ENCODE data around the gene JAZF1.

Gene JAZF1

GRCh38 chr7:27962273-27962672, 218.3 kb downstream of the JAZF1 start:
- Histone ChIP-seq H3K36me3 (replicated peaks; ENCODE audit: insufficient read depth, low read length) (no peaks in the 10 kb centered on the region), H2AFZ (ENCODE audit: low read length) (no peak overlapping the region), H3K27me3 (replicated peaks; ENCODE audit: insufficient read depth, low read length) (no peaks in the 10 kb centered on the region), H3K9ac (ENCODE audit: low read length) (no peak overlapping the region), H4K20me1 (ENCODE audit: insufficient read depth, low read length) (no peaks in the 10 kb centered on the region), H3F3A (ENCODE audit: insufficient read depth, low read length) (no peaks in the 10 kb centered on the region; the same call in 1 of the 2 replicates), H3K9me2 (replicated peaks; ENCODE audit: insufficient read depth, low read length) (no peaks in the 10 kb centered on the region), H3K79me2 (ENCODE audit: low read length) (no peaks in the 10 kb centered on the region), H3K27ac (ENCODE audit: low read length) (no peak overlapping the region), H3K4me1 (ENCODE audit: low read length) (peaks cover 29% of the 10 kb centered on the region; the same call in 1 of the 2 replicates), H3K4me3 (ENCODE audit: low read length) (no peak overlapping the region), H3K9me3 (replicated peaks; ENCODE audit: insufficient read depth, low read length) (no peaks in the 10 kb centered on the region), H3K4me2 (ENCODE audit: low read depth, low read length) (no peak overlapping the region)
- no peak for DNase-seq
- TF ChIP-seq EZH2 (optimal IDR thresholded peaks at IDR 0.05; ENCODE audit: low read depth, low read length) (no peak), EZH2phosphoT487 (IDR thresholded peaks at IDR 0.05; ENCODE audit: low read length) (no peak), CTCF (IDR thresholded peaks at IDR 0.05; ENCODE audit: low read length) (no peak)

DNA sequence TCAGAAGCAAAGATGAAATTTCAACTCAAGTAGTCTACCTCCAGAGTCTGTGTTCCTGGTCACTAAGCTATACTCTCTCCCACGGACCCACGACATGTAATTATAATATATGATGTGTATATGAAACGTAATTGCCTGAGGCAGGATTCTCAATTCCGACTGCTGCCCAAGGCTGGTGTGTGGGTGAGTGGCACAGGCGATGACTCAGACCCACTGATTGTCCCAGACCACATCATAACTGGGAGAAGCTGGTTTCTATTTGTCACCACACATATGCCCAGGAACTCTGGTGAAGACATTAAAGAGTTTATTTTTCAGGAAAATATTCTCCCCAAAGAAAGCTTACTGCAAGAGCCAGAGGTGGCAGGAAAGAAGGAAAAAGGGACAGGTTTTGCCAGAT, 219.3 kb downstream of the JAZF1 start:
- H3K4me2 ChIP-seq (ENCODE audit: low read depth, low read length) = no peak overlapping the region
- H3K9ac ChIP-seq (ENCODE audit: low read length) = no peak overlapping the region
- H3K4me1 ChIP-seq (ENCODE audit: low read length) = peaks cover 22% of the 10 kb centered on the region; the same call in 1 of the 2 replicates
- H3F3A ChIP-seq (ENCODE audit: insufficient read depth, low read length) = no peaks in the 10 kb centered on the region; the same call in 1 of the 2 replicates
- H3K79me2 ChIP-seq (ENCODE audit: low read length) = no peaks in the 10 kb centered on the region
- TF ChIP-seq CTCF (IDR thresholded peaks at IDR 0.05; ENCODE audit: low read length) = no peak
- TF ChIP-seq EZH2 (optimal IDR thresholded peaks at IDR 0.05; ENCODE audit: low read depth, low read length) = no peak
- no peak for TF ChIP-seq EZH2phosphoT487 (IDR thresholded peaks at IDR 0.05; ENCODE audit: low read length)
- H2AFZ ChIP-seq (ENCODE audit: low read length) = no peak overlapping the region
- H3K9me2 ChIP-seq (replicated peaks; ENCODE audit: insufficient read depth, low read length) = no peaks in the 10 kb centered on the region
- H3K36me3 ChIP-seq (replicated peaks; ENCODE audit: insufficient read depth, low read length) = no peaks in the 10 kb centered on the region
- H3K27me3 ChIP-seq (replicated peaks; ENCODE audit: insufficient read depth, low read length) = no peaks in the 10 kb centered on the region
- no peaks in the 10 kb centered on the region for H4K20me1 ChIP-seq (ENCODE audit: insufficient read depth, low read length)
- DNase-seq = no peak
- H3K27ac ChIP-seq (ENCODE audit: low read length) = no peak overlapping the region
- no peaks in the 10 kb centered on the region for H3K9me3 ChIP-seq (replicated peaks; ENCODE audit: insufficient read depth, low read length)
- no peak overlapping the region for H3K4me3 ChIP-seq (ENCODE audit: low read length)

DNA sequence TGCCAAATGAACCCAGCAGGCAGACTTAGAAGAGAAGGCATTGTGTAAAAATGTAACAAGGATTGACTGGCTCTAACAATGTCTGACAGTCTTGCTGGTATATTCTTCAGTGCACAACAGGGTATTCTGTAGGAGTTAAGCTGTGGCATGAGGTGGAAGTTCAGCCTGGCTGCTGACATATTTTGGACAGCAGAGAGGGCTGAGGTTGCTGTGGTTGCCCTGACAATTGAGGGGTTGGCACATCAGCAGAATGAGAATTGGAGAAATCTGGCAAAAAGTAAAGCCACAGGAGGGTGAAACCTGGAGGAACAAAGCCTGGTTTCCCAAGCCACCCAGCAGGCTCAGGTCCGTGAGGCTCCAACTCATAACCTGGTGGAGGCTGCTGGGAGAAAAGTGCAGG, 220.2 kb downstream of the JAZF1 start:
- DNase-seq = no peak
- H3K79me2 ChIP-seq (ENCODE audit: low read length) = no peaks in the 10 kb centered on the region
- H3K4me1 ChIP-seq (ENCODE audit: low read length) = peaks cover 13% of the 10 kb centered on the region; the same call in 1 of the 2 replicates
- H2AFZ ChIP-seq (ENCODE audit: low read length) = no peak overlapping the region
- no peaks in the 10 kb centered on the region for H3K27me3 ChIP-seq (replicated peaks; ENCODE audit: insufficient read depth, low read length)
- H3K9me2 ChIP-seq (replicated peaks; ENCODE audit: insufficient read depth, low read length) = no peaks in the 10 kb centered on the region
- no peak overlapping the region for H3K27ac ChIP-seq (ENCODE audit: low read length)
- no peak for TF ChIP-seq EZH2phosphoT487 (IDR thresholded peaks at IDR 0.05; ENCODE audit: low read length)
- TF ChIP-seq CTCF (IDR thresholded peaks at IDR 0.05; ENCODE audit: low read length) = no peak
- no peak for TF ChIP-seq EZH2 (optimal IDR thresholded peaks at IDR 0.05; ENCODE audit: low read depth, low read length)
- H3K9me3 ChIP-seq (replicated peaks; ENCODE audit: insufficient read depth, low read length) = no peaks in the 10 kb centered on the region
- H3K4me3 ChIP-seq (ENCODE audit: low read length) = no peak overlapping the region
- no peak overlapping the region for H3K9ac ChIP-seq (ENCODE audit: low read length)
- no peaks in the 10 kb centered on the region for H3K36me3 ChIP-seq (replicated peaks; ENCODE audit: insufficient read depth, low read length)
- no peaks in the 10 kb centered on the region for H4K20me1 ChIP-seq (ENCODE audit: insufficient read depth, low read length)
- no peaks in the 10 kb centered on the region; the same call in 1 of the 2 replicates for H3F3A ChIP-seq (ENCODE audit: insufficient read depth, low read length)
- no peak overlapping the region for H3K4me2 ChIP-seq (ENCODE audit: low read depth, low read length)

All from MM.1S (cell line).